Measurements from ENCODE around the gene SNAI3. TPM values are rescaled to one million over a fixed set of nuclear protein-coding genes. Genes with fewer than 3 reads are reported as not detected.
A peak's percentile ranks its signal among the peaks of the same experiment; 100 is the strongest.

SNAI3 gene
- polyA plus RNA-seq, 4 donors = 0.50 to 0.87 (median 0.61) TPM

DNA sequence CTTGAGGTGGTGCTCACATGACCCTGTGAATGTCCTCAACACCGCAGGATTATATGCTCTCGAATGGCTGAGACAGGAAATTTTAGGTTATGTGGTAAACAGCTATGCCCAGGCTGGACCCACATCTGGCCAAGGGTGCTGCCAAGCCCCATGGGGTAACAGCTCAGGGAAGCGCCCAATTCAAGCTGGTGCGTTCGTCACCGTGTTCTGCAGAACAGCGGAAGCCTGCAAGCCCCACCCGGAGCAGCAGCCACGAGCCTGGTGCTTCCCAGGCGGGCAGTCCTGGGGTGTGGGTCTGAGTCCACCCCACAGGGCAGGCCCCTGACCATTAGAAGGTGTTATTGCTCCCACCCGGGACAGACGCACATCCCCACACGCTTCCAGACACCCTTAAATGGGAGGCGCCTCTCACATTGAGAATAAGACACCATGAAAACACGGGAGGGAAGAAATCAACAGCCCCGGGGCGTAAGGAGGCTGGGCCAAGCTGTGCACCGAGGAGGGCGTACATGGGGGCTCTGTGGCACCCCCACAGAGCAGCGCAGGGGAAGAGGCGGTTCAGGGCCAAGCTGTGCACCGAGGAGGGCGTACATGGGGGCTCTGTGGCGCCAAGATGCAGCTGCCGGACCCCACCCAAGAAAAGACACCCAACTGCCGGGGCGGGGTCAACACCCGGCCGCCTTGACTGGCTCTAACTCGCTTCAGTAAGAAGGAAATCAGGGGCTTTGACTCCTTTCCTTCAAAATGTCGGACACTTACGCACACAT lies 32.5 kb downstream of the SNAI3 start:
- DNase-seq (ENCODE audit: low read depth in 4 of 4, low spot score in 3 of 4) = no peak

DNA sequence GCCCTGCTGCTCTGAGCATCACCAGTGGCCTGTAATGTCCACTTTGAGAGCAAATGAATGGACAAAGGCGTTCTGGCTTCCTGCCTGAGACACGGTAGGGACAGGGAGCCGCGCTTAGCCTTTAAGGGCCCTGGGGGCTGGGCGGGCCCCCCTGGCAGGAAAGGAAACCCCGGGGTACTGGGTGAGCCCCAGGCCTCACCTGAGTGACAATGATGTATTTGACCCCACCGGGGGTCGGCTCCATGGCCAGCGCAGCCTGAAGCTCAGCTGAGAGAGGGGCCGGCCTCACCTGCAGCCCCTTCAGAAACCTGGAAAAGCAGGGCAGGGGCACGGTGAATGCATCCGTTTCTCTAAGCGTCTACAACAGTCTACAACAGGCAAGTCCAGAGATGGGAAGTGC lies 33.2 kb downstream of the SNAI3 start:
- no peak for DNase-seq (ENCODE audit: low read depth in 4 of 4, low spot score in 3 of 4)

DNA sequence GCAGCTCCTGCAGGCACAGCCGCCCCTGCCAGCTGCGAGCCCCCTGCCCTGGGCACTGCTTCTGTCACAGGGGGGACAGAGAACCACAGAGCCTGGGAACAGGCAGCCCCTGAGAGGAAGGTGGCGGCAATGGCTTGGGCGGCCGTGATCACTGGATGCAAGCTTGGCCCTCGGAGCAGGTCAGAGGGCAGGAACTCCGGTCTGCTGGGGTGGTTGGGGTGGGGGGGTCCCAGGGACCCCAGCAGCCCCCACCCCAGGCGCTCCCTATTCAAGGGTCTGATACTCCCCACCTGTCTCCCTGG lies 33.6 kb downstream of the SNAI3 start:
- DNase-seq (ENCODE audit: low read depth in 4 of 4, low spot score in 3 of 4) = no peak

DNA sequence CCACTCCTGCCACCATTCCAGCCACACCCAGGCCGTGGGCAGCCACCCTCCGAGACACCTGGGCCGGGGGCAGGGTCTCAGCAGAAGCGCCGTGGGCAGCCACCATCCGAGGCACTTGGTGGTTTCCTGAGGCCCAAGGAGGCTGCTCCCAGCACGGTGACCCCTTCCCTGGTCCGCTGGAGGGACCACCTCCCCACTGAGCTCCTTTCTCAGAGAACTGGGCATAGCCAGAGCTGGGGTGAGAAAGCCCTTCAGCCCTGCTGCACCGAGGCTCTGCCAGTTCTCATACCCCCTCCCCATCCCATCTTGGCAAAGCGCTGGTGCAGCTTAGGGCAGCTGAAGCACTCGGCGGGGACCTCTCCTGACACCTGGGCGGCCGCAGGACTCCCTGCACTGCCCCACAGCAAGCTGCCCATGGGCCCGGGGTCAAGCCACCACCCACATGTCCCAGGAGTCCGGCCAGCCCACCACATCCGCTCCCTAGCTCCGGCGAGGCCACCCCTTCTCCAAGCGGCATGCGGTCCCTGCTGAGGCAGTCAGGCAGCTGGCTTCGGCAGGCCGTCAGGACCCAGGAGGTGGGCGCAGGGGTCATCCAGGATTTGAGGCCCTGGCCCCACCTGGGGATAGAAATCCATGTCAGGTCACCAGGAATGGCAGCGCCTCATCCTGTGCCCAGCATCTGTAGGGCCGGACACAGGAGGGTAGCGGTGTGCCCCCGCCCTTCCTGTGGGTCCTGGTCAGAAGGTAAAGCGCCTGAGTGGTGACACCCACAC lies 34.1 kb downstream of the SNAI3 start:
- no peak for DNase-seq (ENCODE audit: low read depth in 4 of 4, low spot score in 3 of 4)

DNA sequence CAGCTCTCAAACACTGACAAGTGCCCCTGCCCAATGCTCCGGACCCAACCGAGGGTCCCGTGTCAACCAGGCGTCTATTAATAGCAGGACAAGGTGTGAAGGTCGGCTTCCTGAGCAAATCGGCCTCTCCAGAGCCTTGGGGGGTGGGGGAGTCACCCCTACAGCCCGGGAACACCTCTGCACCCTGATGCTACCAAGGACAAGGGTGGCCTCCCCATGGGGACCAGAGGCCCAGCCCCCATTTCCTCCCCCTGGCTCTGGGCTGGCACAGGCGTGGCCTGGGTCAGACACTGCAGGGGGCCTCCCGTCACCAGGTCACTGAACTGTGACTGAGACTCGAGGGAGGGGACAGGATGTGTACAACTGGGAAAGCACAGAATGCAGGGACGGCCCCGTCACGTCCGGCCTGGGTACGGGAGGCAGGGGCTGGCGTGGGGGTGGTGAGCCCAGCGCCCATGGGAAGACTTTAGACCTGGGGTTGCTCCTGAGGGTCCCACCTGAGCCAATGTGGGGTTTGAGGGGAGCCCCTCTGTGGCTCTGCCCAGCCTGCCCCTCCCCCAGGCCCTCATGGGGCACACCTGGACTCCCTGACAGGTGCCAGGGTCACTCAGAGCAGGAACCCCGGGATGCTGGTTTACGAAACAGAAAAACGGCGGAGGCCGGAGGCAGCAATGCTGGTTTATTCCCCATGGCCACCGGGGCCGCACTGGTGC lies 34.9 kb downstream of the SNAI3 start:
- DNase-seq (ENCODE audit: low read depth in 4 of 4, low spot score in 3 of 4) = peak in 2 of 4 donors; percentile 69

DNA sequence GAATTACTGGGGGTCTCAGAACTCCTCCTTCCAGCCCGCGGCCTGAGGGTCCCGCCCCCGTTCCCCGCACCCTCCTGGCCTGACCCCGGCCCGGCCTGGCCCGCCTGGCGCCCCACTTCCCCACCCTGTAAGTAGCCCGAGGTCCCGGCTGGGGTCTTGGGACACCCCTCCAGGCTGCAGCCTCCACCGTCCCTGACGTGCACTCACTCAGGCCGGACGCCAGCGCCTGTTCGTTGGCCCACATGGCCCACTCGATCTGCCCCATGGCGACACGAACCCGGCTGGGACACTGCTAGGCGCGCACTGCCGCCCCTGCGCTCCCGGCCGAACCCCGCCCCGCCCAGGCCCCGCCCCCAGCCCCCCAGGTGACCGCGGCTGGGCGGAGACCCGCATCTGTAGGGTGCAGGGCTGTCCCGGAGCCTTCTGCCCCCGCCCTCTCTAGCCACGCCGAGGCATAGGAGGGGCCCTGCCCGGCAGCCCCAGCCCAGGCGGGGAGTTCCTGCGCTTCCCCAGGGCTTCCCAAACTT lies 35.5 kb downstream of the SNAI3 start, which contains the start of gene CYBA:
TSS of gene CYBA (minus strand) at position 305 of the 527 bp plus-strand sequence. CDS start at position 265, 40 bp downstream.
- no peak for DNase-seq (ENCODE audit: low read depth in 4 of 4, low spot score in 3 of 4)

DNA sequence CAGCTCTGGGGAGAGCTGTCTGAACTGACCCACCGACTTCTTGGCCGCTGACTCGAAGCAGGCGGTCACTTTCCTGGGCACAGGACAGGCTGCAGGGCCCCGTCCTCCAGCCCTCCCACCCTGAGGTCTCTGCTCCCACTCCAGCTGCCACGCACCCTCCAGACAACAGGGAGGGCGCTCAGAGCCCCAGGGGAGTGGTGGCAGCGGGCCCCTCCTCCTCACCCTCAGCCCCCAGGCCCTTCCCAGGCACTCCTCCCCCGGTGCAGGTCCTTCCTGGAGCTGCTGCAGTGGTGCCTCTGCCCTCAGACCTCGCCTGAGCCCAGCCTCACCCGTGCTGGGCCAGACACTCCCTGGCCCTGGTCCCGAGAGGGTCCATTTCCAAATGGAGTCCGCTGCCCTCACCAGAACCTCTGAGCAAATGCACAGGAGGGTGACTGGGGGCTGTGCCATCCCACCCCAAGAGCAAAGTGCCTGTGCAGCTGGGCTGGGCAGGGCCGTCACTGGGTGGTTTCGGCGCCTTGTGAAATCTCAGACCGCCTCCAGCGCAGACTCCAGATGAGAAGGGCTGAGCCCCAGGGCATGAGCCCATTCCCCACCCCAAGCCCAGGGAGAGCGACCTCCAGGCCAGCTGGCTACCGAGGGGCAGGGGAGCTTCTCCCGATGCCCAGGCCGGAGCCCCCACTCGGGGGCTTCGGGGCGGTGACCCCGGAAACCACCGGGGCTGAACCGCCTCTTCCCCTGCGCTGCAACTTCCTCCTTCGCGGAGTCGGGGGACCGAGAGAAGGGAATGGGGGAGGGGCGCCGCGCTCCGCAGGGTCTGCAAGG lies 36.2 kb downstream of the SNAI3 start:
- DNase-seq (ENCODE audit: low read depth in 4 of 4, low spot score in 3 of 4) = no peak

DNA sequence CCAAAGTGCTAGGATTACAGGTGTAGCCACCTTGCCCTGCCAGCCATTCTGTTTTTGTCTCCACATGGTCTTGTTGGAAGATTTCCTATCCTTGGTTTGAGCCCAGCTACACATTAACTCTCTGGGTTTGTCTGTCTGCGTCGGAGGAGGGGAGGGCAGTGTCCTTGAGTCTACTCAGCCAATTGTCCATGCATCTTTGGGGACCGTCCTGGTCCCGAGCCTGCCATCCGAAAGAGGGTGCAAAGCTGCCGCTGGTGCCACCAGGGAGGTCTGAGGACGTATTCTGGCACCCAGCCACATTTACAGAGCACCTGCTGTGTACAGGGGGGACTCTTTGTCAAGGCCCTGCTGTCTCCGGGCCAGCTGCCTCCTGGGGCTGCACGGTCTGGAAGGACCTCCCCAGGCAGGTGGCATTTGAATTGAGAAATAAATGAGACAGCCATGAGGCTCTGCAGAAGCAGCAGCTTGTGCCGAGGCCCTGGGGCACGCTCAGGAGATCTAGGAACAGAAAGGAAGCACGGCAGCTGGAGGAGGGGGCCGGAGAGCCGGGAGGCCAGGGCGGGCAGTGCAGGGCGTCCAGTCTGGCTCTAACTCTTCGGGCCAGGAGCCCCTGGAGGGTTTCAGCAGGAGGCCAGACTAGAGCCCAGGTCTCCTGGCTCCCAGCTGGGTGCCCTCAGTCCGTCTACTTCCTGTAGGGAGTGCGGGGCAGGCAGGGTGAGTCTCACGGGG lies 36.9 kb downstream of the SNAI3 start:
- DNase-seq (ENCODE audit: low read depth in 4 of 4, low spot score in 3 of 4) = no peak

DNA sequence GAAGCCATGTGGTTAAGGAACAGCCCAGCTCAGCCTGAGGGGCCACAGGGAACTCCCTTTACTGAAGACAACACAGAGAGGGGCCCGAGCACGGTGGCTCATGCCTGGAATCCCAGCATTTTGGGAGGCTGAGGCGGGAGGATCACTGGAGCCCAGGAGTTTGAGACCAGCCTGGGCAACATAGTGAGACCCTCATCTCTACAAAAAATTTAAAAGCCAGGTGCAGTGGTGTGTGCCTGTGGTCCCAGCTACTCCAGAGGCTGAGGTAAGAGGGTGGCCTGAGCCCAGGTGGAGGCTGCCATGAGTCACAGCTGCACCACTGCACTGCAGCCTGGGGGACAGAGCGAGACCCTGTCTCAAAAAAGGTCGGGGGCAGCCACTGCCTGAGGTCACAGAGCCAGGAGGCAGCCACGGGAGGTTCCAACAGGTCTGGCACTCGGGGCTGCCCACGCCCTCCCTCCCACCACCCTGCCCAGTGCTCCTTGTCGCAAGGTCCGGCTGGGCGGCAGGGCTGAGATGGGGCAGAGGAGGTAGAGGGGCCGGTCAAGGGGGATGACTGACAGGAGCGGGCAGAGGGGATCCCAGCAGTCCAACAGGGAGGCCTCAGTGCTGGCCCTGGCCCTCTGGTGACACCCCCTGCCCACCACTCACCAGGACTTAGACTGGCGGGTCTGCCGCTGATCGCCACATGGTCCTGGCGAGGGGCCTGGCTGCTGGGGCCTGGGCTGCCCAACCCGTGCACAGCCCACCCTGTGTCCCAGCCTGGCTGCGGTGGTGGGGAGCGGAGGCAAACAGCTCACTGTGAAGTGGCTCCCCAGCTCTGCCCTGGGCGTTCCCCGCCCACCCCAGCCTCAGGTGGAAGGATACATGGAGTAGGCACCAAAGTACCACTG lies 38.9 kb downstream of the SNAI3 start:
- DNase-seq (ENCODE audit: low read depth in 4 of 4, low spot score in 3 of 4) = no peak

DNA sequence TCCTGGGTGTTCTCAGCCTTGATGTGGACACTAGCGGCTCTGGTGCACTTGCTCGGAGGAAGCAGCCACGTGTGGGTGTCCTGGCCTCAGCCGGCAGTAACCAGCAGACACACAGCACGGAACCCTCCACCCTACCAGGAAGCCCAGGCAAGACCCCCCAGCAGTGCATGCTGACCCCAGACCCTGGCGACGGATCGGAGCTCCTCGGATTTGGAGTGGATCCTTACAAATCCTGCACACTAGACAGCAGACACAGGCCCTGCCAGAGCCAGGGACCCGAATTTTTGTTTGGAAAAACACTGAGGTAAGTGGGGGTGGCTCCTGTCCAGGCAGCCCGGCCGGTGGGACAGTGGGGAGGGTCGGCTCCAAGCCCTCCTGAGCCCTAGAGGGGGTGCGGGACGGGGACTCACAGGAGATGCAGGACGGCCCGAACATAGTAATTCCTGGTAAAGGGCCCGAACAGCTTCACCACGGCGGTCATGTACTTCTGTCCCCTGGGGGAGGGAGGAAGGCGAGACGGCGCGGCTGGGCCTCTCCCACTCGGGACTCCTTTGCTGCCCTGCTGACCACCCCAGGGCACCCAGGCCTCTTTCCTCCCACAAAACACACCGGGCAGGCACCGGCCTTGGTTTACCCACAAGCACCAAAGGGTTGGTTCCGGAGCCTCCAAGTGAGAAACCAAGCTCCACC lies 39.8 kb downstream of the SNAI3 start:
- no peak for DNase-seq (ENCODE audit: low read depth in 4 of 4, low spot score in 3 of 4)

DNA sequence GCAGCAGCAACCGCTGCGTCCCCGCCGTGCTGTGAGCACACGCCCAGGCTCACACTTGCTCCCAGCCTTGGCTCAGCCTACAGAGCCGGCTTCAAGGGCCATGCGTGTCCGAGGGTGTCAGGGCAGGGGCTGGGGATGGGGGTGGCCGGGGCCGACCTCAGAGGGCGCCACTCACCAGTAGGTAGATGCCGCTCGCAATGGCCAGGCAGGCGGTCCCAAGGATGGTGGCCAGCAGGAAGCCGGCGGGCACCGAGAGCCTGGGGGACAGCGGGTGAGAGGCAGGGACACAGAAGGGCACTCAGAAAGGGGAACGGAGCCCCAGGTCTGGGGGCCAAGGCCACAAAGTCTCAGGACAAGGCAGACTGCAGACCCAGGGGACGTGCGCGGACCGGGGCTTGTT lies 40.4 kb downstream of the SNAI3 start:
- DNase-seq (ENCODE audit: low read depth in 4 of 4, low spot score in 3 of 4) = no peak

DNA sequence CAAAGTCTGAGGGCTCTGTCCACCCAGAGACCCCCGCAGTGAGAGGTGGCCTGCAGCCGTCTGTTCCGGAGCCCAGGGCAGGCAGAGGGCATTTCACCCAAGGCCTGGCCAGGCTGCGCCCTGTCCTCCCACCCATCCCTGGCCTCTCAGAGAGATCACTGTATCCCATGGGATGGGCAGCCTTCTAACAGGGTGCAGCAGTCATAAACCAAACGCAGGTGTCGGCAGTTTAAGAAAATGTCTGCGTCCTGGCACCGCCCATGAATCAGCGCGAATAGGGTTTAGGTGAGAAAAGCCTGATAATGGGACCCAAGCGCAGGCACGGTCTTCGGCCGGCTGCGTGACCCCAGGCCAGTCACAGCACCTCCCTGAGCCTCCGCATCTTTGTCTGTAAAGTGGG lies 40.9 kb downstream of the SNAI3 start:
- DNase-seq (ENCODE audit: low read depth in 4 of 4, low spot score in 3 of 4) = no peak

DNA sequence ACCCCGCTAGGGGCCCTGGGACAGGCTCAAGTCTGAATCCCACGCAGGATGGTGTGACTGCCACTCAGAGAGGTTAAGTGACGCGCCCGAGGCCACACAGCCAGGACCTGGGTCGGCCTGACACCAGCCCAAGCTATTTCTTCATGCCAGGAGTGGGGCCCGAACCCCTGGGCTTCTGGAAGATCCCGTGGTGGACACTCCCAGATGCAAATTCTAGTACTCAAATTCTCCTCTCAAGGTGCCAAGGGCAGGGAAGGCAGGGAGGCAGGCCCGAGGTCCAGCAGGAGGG lies 42.7 kb downstream of the SNAI3 start:
- no peak for DNase-seq (ENCODE audit: low read depth in 4 of 4, low spot score in 3 of 4)

DNA sequence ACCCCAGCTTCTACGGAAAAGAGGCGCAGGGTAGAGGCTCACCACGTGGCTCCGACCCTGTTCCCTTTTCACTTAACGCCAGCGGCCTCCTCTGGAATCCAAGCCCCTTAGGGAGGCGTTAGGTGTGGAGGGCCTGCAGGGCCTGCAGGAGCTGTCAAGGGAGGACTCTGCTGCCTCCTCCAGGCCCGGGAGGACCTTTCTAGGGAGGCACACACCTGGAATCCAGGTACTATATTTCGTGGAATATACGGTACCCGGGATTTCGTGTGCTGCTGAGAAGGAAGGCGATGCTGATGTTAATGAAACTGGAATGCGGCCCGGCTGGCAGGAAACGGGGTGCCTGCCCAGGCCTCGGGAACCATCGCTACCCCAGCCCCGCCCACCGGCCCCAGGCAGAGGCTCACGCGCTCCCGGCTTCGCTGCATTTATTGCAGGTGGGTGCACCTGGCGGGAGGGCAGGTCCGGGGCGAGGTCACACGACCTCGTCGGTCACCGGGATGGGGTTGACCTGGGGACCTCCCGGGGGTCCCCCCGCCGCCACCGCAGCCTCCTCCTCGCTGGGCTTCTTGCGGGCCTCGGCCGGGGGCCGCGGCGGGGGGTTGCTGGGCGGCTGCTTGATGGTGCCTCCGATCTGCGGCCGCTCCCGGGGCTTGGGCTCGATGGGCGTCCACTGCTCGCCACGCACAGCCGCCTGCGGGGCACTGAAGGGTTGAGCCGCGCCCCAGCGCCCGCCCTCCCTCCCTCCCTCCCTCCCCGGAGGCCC lies 43.2 kb downstream of the SNAI3 start:
- no peak for DNase-seq (ENCODE audit: low read depth in 4 of 4, low spot score in 3 of 4)

DNA sequence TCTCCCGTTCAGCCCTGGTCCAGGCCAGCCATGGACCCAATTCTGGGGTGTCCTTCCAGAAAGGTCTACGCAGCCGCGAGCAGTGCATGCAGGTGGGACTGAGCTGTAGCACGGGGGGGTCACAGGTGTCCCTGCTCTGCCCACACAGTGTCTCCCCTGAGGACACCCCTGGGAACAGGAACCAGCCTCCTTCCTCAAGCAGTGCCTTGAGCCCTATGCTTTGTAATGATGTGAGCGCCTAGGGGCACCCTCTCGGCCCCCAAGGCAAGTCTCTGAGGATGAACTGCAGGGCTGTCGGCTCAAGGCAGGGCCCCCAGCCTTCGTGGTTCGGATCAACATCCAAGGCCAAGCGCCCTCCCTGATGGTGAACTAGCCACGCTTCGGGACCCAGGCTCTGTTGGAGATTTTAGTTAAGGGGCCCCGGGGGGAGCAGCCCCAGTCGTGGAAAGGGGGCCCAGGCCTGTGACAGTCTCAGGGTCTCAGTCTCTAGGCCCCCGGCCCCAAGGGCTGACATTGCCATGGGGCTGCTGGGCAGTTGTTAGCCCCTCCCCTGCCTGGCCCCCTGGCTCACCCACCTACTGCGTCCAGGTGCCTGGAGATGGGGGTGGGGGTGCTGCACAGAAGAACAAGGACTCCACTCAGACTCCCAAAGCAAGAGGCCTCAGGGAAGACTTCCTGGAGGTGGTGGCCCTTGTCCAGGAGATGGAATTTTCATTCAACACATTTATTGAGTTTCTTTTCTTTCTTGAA lies 45.6 kb downstream of the SNAI3 start:
- DNase-seq (ENCODE audit: low read depth in 4 of 4, low spot score in 3 of 4) = no peak

DNA sequence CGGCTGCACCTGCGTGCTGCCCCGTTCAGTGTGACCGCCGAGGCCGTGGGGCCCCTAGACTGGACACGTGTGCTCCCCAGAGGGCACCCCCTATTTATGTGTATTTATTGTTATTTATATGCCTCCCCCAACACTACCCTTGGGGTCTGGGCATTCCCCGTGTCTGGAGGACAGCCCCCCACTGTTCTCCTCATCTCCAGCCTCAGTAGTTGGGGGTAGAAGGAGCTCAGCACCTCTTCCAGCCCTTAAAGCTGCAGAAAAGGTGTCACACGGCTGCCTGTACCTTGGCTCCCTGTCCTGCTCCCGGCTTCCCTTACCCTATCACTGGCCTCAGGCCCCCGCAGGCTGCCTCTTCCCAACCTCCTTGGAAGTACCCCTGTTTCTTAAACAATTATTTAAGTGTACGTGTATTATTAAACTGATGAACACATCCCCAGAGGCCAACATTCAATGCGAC lies 46.2 kb downstream of the SNAI3 start:
- DNase-seq (ENCODE audit: low read depth in 4 of 4, low spot score in 3 of 4) = no peak
